Endothelial cell of umbilical vein (primary cell): ENCODE results near the gene ATP6V0A4.

Source experiments
- EZH2 ChIP-seq: IDR thresholded peaks from 2 replicates; pipeline ENCODE4 v1.6.1; 2012; ENCODE audit warnings: borderline replicate concordance, low read depth, mild to moderate bottlenecking, moderate library complexity, low read length, inconsistent platforms; ENCODE audit not compliant: severe bottlenecking
- JUN ChIP-seq: IDR thresholded peaks from 2 replicates; pipeline ENCODE4 v1.6.1; 2011; ENCODE audit warnings: borderline replicate concordance, low read depth; ENCODE audit not compliant: insufficient read length, insufficient read depth
- MYC ChIP-seq: IDR thresholded peaks from one replicate; pipeline ENCODE4 v1.6.1; 2011; ENCODE audit warnings: mild to moderate bottlenecking, low read depth, low read length
- POLR2A ChIP-seq: IDR thresholded peaks from 2 replicates; pipeline ENCODE4 v1.6.1; 2012; ENCODE audit warnings: low read depth, mild to moderate bottlenecking, control low read depth, low read length
- POLR2AphosphoS5 ChIP-seq: IDR thresholded peaks from 2 replicates; pipeline ENCODE4 v1.6.1; 2012; ENCODE audit warnings: low read depth, mild to moderate bottlenecking, control low read depth, low read length, moderate library complexity; ENCODE audit not compliant: insufficient read depth
- TF ChIP-seq, protein P1 (sequence below), 2 donors: IDR thresholded peaks; 1 replicate in 1 of 2; 2 replicates in 1 of 2; pipeline ENCODE4 v1.5.1; 2011; ENCODE audit warnings: low read length in 2 of 2, mild to moderate bottlenecking in 2 of 2, moderate library complexity in 2 of 2, control low read depth in 1 of 2, inconsistent platforms in 1 of 2, low read depth in 1 of 2; ENCODE audit not compliant: insufficient read depth in 1 of 2; ENCODE audit errors: extremely low read depth in 1 of 2

DNA sequence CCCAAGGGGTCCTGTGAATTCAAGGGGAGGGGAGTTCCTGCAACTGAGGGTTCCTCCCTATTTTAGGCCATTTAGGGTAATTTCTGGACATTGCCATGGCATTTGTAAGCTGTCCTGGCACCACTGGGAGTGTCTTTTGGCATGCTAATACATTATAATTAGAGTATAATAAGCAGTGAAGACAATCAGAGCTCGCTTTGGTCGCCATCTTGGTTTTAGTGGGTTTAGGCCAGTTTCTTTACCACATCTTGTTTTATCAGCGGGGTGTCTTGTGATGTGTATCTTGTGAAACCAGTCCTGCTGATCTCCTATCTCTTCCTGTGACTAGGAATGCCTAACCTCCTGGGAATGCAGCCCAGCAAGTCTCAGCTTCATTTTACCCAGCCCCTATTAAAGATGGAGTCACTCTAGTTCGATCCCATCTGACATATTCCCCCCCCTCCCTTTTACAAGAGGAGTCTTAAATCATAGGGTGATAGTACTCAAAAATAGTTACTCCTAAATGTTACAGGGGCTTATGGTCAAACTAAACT is 140.1 kb downstream of the ATP6V0A4 start:
- TF ChIP-seq, protein P1, sequence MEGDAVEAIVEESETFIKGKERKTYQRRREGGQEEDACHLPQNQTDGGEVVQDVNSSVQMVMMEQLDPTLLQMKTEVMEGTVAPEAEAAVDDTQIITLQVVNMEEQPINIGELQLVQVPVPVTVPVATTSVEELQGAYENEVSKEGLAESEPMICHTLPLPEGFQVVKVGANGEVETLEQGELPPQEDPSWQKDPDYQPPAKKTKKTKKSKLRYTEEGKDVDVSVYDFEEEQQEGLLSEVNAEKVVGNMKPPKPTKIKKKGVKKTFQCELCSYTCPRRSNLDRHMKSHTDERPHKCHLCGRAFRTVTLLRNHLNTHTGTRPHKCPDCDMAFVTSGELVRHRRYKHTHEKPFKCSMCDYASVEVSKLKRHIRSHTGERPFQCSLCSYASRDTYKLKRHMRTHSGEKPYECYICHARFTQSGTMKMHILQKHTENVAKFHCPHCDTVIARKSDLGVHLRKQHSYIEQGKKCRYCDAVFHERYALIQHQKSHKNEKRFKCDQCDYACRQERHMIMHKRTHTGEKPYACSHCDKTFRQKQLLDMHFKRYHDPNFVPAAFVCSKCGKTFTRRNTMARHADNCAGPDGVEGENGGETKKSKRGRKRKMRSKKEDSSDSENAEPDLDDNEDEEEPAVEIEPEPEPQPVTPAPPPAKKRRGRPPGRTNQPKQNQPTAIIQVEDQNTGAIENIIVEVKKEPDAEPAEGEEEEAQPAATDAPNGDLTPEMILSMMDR (IDR thresholded peaks at IDR 0.05; ENCODE audit: extremely low read depth in 1 of 2, insufficient read depth in 1 of 2, low read depth in 1 of 2, low read length in 2 of 2), result no peak
- TF ChIP-seq JUN (no peak), EZH2 (no peak), POLR2AphosphoS5 (no peak), POLR2A (no peak), MYC (no peak)
